NCI-H1092 treated with DMSO at 0.1 percent for 48 hours (cell line): Measurements from ENCODE around the gene POPDC2.
"Not testable (repeated sequence)": the region's sequence is repeated elsewhere in the genome, so short reads cannot be mapped to it uniquely, and the experiment has no call there.

ENCODE experiments used
- DNase-seq: peaks from one replicate; lab custom pipeline; 2025; lab: John Stamatoyannopoulos, UW

Gene POPDC2

GRCh38 chr3:119613201-119613600 lies 47.2 kb downstream of the POPDC2 start:
- DNase-seq: no peak

GRCh38 chr3:119611664-119612063 lies 48.7 kb downstream of the POPDC2 start:
- no peak for DNase-seq

GRCh38 chr3:119609301-119609700 lies 51.1 kb downstream of the POPDC2 start:
- no peak for DNase-seq

GRCh38 chr3:119608405-119609000 lies 51.9 kb downstream of the POPDC2 start:
- DNase-seq: no peak

- no peak for DNase-seq
Measured at GRCh38 chr3:119604878-119605277, 55.5 kb downstream of the POPDC2 start.

- no peak for DNase-seq
Measured at GRCh38 chr3:119602676-119603075, 57.7 kb downstream of the POPDC2 start.

- DNase-seq: no peak
Measured at GRCh38 chr3:119601154-119601553, 59.2 kb downstream of the POPDC2 start.

- no peak for DNase-seq
Measured at GRCh38 chr3:119600732-119601131, 59.7 kb downstream of the POPDC2 start.

GRCh38 chr3:119599558-119600174 lies 60.7 kb downstream of the POPDC2 start:
- no peak for DNase-seq

GRCh38 chr3:119598410-119599098 lies 61.8 kb downstream of the POPDC2 start:
- DNase-seq: no peak

GRCh38 chr3:119597548-119598288 lies 62.7 kb downstream of the POPDC2 start, which contains the start of gene PLA1A:
Gene PLA1A (plus strand): TSS chr3:119597885. CDS start chr3:119597914, 29 bp downstream.
- DNase-seq: no peak

GRCh38 chr3:119596398-119596797 lies 64.0 kb downstream of the POPDC2 start:
- DNase-seq: no peak

GRCh38 chr3:119595639-119596334 lies 64.6 kb downstream of the POPDC2 start:
- DNase-seq: no peak

- DNase-seq: not testable (repeated sequence)
Measured at GRCh38 chr3:119594929-119595328, 65.5 kb downstream of the POPDC2 start.

GRCh38 chr3:119594066-119594465 lies 66.3 kb downstream of the POPDC2 start:
- DNase-seq: no peak

- DNase-seq: no peak
Measured at GRCh38 chr3:119592861-119593260, 67.5 kb downstream of the POPDC2 start.
